ENCODE results near the gene ODC1. TPM values are rescaled to one million over a fixed set of nuclear protein-coding genes. Genes with fewer than 3 reads are reported as not detected.

The ODC1 gene
- total RNA-seq, 1 donor: 109 TPM

GRCh38 chr2:10469955-10470608 lies 22.0 kb upstream of the ODC1 start:
- no peak overlapping the region for H2AFZ ChIP-seq (ENCODE audit: low read length)
- no peaks in the 10 kb centered on the region for H3K9me3 ChIP-seq (ENCODE audit: low read depth, low read length)
- no peak for DNase-seq (ENCODE audit: insufficient read length, low spot score, missing footprints)
- H3K4me2 ChIP-seq (ENCODE audit: insufficient read depth, low read length): no peak overlapping the region
- H4K20me1 ChIP-seq (ENCODE audit: insufficient read depth, low read length): no peaks in the 10 kb centered on the region
- no peaks in the 10 kb centered on the region for H3K79me2 ChIP-seq (ENCODE audit: insufficient read depth, low read length)
- H3K27me3 ChIP-seq (ENCODE audit: insufficient read depth, low read length): peaks cover 5% of the 10 kb centered on the region
- H3K4me3 ChIP-seq (ENCODE audit: insufficient read depth, low read length): no peak overlapping the region
- H3K36me3 ChIP-seq (ENCODE audit: insufficient read depth, low read length): no peaks in the 10 kb centered on the region
- no peak overlapping the region for H3K27ac ChIP-seq (ENCODE audit: low read depth, low read length)
- H3K4me1 ChIP-seq (ENCODE audit: insufficient read depth, low read length): no peaks in the 10 kb centered on the region
- TF ChIP-seq CTCF (IDR thresholded peaks at IDR 0.05; ENCODE audit: extremely low read depth, low read depth, low read length): no peak

- H3K36me3 ChIP-seq (ENCODE audit: insufficient read depth, low read length): no peaks in the 10 kb centered on the region
- H2AFZ ChIP-seq (ENCODE audit: low read length): no peak overlapping the region
- no peak overlapping the region for H3K4me2 ChIP-seq (ENCODE audit: insufficient read depth, low read length)
- no peak for TF ChIP-seq CTCF (IDR thresholded peaks at IDR 0.05; ENCODE audit: extremely low read depth, low read depth, low read length)
- no peak overlapping the region for H3K4me3 ChIP-seq (ENCODE audit: insufficient read depth, low read length)
- H4K20me1 ChIP-seq (ENCODE audit: insufficient read depth, low read length): no peaks in the 10 kb centered on the region
- no peak for DNase-seq (ENCODE audit: insufficient read length, low spot score, missing footprints)
- H3K27me3 ChIP-seq (ENCODE audit: insufficient read depth, low read length): peaks cover 5% of the 10 kb centered on the region
- no peaks in the 10 kb centered on the region for H3K9me3 ChIP-seq (ENCODE audit: low read depth, low read length)
- H3K4me1 ChIP-seq (ENCODE audit: insufficient read depth, low read length): no peaks in the 10 kb centered on the region
- H3K27ac ChIP-seq (ENCODE audit: low read depth, low read length): no peak overlapping the region
- H3K79me2 ChIP-seq (ENCODE audit: insufficient read depth, low read length): no peaks in the 10 kb centered on the region
Observed at GRCh38 chr2:10469301-10469700, 21.2 kb upstream of the ODC1 start.

- Histone ChIP-seq H3K4me1 (ENCODE audit: insufficient read depth, low read length) (no peaks in the 10 kb centered on the region), H3K36me3 (ENCODE audit: insufficient read depth, low read length) (no peaks in the 10 kb centered on the region), H3K4me3 (ENCODE audit: insufficient read depth, low read length) (no peak overlapping the region), H3K9me3 (ENCODE audit: low read depth, low read length) (no peaks in the 10 kb centered on the region), H3K4me2 (ENCODE audit: insufficient read depth, low read length) (no peak overlapping the region), H3K27ac (ENCODE audit: low read depth, low read length) (no peak overlapping the region), H4K20me1 (ENCODE audit: insufficient read depth, low read length) (no peaks in the 10 kb centered on the region), H2AFZ (ENCODE audit: low read length) (no peak overlapping the region), H3K79me2 (ENCODE audit: insufficient read depth, low read length) (no peaks in the 10 kb centered on the region), H3K27me3 (ENCODE audit: insufficient read depth, low read length) (peaks cover 9% of the 10 kb centered on the region)
- no peak for TF ChIP-seq CTCF (IDR thresholded peaks at IDR 0.05; ENCODE audit: extremely low read depth, low read depth, low read length)
- DNase-seq (ENCODE audit: insufficient read length, low spot score, missing footprints): no peak
Observed at GRCh38 chr2:10467401-10467800, 19.3 kb upstream of the ODC1 start.

- Histone ChIP-seq H3K4me2 (ENCODE audit: insufficient read depth, low read length) (no peak overlapping the region), H3K79me2 (ENCODE audit: insufficient read depth, low read length) (no peaks in the 10 kb centered on the region), H2AFZ (ENCODE audit: low read length) (no peak overlapping the region), H3K4me3 (ENCODE audit: insufficient read depth, low read length) (no peak overlapping the region), H3K27ac (ENCODE audit: low read depth, low read length) (no peak overlapping the region), H4K20me1 (ENCODE audit: insufficient read depth, low read length) (no peaks in the 10 kb centered on the region), H3K27me3 (ENCODE audit: insufficient read depth, low read length) (peaks cover 15% of the 10 kb centered on the region), H3K9me3 (ENCODE audit: low read depth, low read length) (no peaks in the 10 kb centered on the region), H3K4me1 (ENCODE audit: insufficient read depth, low read length) (no peaks in the 10 kb centered on the region), H3K36me3 (ENCODE audit: insufficient read depth, low read length) (no peaks in the 10 kb centered on the region)
- no peak for TF ChIP-seq CTCF (IDR thresholded peaks at IDR 0.05; ENCODE audit: extremely low read depth, low read depth, low read length)
- no peak for DNase-seq (ENCODE audit: insufficient read length, low spot score, missing footprints)
Observed at GRCh38 chr2:10466801-10467200, 18.7 kb upstream of the ODC1 start.

Measured in osteoblast (primary cell).